ENCODE measurements around the gene RNASEH2B.

DNA sequence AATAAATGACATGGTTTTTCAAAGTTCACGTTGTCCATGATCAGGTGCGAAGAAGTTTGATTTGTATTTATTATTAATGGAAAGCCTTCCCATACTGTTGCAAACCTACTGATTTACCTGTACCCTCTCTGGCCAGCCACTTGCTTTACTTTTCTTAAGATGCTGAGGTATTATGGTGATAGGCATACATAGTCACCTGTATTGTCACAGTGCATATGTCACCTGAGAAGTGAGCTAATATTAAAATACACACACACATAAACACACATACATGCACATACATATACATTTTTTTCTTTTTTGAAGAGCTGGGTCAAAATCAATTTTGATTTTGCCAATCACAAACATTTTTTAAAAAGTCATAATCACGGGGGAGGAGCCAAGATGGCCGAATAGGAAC lies 72.1 kb downstream of the RNASEH2B start:
- TF ChIP-seq CTCF (IDR thresholded peaks at IDR 0.05) (no peak), EZH2 (IDR thresholded peaks at IDR 0.05) (no peak), EZH2phosphoT487 (IDR thresholded peaks at IDR 0.05) (no peak)
